NB4 (cell line): Measurements from ENCODE around the gene CFAP299.

ENCODE experiments used
- DNase-seq: peaks from one replicate; pipeline ENCODE4 v3.0.0; 2010; ENCODE audit warnings: low read depth
- H3K4me3 ChIP-seq: one replicate; pipeline ENCODE4 v1.5.1; 2011; ENCODE audit warnings: mild to moderate bottlenecking, low read depth, low read length, moderate library complexity
- MYC ChIP-seq: IDR thresholded peaks from 2 replicates; pipeline ENCODE4 v1.6.1; 2011; ENCODE audit warnings: low read depth, low read length
- POLR2A ChIP-seq: IDR thresholded peaks from 2 replicates; pipeline ENCODE4 v1.6.1; 2011; ENCODE audit warnings: mild to moderate bottlenecking; ENCODE audit not compliant: insufficient read length; ENCODE audit errors: extremely low read depth
- TF ChIP-seq, protein P1 (sequence below): IDR thresholded peaks from 2 replicates; pipeline ENCODE4 v1.6.1; 2011; ENCODE audit warnings: low read depth, low read length
- TF ChIP-seq, protein P2 (sequence below): IDR thresholded peaks from one replicate; pipeline ENCODE4 v1.5.1; 2012; ENCODE audit warnings: low read depth, low read length

The CFAP299 gene

DNA sequence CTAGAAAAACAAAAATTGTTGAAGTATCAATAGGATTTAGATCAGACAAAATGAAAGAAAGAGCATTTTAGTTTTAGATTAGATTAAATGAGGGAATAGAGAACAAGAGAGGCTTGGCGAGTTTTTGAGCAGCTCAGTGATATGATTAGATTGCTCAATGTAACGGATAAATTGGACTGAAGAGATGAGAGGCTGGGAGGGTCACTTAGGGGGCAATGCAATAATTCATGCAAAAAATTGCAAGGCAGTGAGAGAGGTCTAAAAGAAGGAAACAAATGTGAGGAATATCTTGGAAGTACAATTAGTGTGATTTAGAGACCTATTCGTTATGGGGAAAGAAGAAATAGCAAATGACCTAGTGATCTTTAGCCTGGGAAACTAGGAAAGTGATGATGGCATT lies 644.7 kb downstream of the CFAP299 start:
- TF ChIP-seq POLR2A = no peak
- TF ChIP-seq MYC = no peak
- TF ChIP-seq, protein P1, sequence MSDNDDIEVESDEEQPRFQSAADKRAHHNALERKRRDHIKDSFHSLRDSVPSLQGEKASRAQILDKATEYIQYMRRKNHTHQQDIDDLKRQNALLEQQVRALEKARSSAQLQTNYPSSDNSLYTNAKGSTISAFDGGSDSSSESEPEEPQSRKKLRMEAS = no peak
- TF ChIP-seq, protein P2, sequence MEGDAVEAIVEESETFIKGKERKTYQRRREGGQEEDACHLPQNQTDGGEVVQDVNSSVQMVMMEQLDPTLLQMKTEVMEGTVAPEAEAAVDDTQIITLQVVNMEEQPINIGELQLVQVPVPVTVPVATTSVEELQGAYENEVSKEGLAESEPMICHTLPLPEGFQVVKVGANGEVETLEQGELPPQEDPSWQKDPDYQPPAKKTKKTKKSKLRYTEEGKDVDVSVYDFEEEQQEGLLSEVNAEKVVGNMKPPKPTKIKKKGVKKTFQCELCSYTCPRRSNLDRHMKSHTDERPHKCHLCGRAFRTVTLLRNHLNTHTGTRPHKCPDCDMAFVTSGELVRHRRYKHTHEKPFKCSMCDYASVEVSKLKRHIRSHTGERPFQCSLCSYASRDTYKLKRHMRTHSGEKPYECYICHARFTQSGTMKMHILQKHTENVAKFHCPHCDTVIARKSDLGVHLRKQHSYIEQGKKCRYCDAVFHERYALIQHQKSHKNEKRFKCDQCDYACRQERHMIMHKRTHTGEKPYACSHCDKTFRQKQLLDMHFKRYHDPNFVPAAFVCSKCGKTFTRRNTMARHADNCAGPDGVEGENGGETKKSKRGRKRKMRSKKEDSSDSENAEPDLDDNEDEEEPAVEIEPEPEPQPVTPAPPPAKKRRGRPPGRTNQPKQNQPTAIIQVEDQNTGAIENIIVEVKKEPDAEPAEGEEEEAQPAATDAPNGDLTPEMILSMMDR = no peak

DNA sequence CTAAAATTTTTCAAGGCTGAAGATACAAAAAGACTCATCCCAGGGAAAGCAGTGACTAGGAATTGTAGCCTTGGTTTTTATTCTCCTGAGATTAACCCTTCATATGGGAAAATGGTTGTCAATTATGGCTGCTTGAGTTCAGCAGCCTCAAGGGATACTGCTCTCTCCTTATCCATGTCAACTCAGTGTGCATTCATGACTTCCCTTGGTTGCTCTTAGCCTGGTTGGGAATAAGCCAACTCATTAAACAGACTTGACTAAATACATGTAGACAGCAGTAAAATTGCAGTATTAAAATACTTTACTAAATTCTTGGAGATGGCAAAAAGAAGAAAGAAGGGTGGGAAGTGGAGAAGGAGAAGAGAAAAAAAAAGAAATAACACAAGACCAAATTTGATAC lies 650.5 kb downstream of the CFAP299 start:
- DNase-seq = no peak
- TF ChIP-seq POLR2A (no peak), MYC (no peak)
- TF ChIP-seq, protein P1 = no peak
- no peak overlapping the region for H3K4me3 ChIP-seq

More for the DNA sequence above, 644.7 kb downstream of the CFAP299 start:
- H3K4me3 ChIP-seq = no peak overlapping the region
- DNase-seq = no peak

DNA sequence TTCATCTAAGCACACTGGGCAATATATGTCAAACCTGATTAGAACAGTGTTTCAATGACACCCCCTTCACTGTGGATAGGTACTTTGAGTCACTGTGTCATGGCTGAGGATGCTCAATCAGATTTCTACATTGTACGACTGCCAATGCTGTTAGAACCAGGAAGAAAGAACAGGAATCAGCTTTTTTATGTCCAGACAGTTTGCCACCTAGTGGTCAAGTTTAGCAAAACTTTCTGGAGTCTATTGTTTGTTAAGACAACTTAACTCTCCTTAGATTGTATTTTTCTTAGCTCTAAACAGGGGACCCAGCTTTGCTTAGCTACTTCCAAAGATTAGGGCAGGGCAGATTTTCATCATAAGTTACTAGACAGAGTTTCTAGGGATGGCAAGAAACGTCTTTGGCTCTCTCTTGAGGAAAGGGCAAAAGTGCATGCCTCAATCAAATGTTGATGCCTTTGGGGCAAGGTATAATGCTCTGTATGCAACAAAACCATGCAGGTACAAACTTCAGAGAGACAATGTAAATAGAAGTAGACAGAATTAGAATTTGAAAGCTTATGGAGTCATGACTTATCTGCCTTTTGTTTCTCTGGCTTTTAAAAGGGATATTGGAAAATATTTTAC lies 654.5 kb downstream of the CFAP299 start:
- H3K4me3 ChIP-seq = no peak overlapping the region
- peak; percentile 59 for DNase-seq
- TF ChIP-seq MYC (no peak), POLR2A (no peak)
- TF ChIP-seq, protein P1 = no peak
- TF ChIP-seq, protein P2 = peak; percentile 52

DNA sequence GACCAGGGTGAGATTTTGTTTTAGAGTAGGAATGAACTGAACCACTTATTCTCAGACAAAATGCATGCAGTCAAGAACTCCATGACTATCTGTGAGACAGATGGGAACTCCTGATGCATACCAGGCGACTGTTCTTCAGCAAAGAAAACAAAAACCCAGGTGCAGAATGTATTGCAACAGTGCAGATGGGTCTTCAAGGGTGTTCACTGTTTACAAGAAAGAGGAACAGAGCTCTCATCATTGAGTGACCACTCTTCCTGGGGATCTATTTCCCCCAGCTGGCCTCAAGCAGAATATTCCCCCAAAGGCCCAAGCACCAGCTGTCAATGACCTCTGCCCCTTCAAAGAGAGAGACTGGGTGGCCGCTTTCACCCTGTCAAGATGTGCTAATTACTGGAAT lies 655.3 kb downstream of the CFAP299 start:
- no peak for DNase-seq
- TF ChIP-seq, protein P2 = no peak
- TF ChIP-seq, protein P1 = no peak
- TF ChIP-seq POLR2A = no peak
- no peak for TF ChIP-seq MYC
- no peak overlapping the region for H3K4me3 ChIP-seq

DNA sequence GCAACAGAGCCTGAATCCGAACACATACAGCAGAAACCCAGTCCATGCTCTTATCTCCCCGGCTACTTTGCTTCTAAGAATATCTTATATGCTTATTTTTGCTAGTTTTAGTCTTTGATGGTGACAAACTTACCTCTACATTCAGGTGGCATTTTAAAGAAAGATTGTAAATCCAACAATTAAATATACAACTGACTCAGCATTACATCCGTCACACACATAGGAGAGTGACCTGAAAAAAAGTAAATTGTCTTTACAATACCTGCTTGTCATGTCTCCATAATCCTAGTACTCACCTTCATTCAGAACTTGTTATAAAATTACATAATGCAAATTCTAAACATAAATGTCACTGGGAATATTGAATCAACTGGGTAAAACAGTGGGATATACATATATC lies 664.4 kb downstream of the CFAP299 start:
- no peak for DNase-seq
- no peak overlapping the region for H3K4me3 ChIP-seq
- TF ChIP-seq POLR2A (no peak), MYC (no peak)
- TF ChIP-seq, protein P1 = no peak
- TF ChIP-seq, protein P2 = no peak

DNA sequence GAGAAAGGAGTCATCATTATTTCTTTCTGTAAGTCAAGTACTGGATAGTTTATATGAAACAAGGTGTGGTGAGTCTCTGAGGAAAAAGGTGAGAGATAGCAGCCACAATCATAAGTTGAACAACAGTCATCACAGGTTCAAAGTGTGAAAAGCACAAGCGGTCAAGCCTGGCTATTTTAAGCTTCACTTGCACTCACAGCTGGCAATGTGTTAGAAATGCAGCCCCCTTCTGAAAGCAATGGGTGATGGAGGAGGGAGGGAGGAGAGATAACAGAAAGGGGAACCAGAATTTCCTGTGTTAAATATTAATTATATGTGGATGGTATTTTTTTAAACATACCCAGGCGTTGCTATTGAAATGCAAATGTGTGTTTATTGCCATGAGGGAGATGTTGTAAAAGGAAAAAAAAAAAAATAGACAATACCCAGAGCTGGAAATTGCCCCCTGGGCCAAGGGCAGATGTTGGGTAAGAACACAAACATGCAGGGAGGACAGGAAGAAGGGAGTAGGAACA lies 668.1 kb downstream of the CFAP299 start:
- TF ChIP-seq, protein P1 = no peak
- TF ChIP-seq, protein P2 = no peak
- TF ChIP-seq MYC (no peak), POLR2A (no peak)
- DNase-seq = no peak
- no peak overlapping the region for H3K4me3 ChIP-seq
